Adipocyte (in vitro differentiated cells): ENCODE measurements around the gene ALG9.

Experiments
- DNase-seq: peaks from one replicate; pipeline ENCODE4 v3.0.0-alpha.2; 2015; ENCODE audit warnings: low read depth
- H3K27me3 ChIP-seq: replicated peaks from 2 replicates; pipeline ENCODE4 v1.7.0; 2013; ENCODE audit warnings: mild to moderate bottlenecking, low read length, moderate library complexity; ENCODE audit not compliant: control insufficient read depth, insufficient read depth
- H3K36me3 ChIP-seq: 2 replicates; pipeline ENCODE4 v1.7.0; 2013; ENCODE audit warnings: low read length, mild to moderate bottlenecking, moderate library complexity; ENCODE audit not compliant: control insufficient read depth, insufficient read depth, severe bottlenecking
- H3K4me1 ChIP-seq: 2 replicates; pipeline ENCODE4 v1.7.0; 2013; ENCODE audit warnings: mild to moderate bottlenecking, low read length, moderate library complexity; ENCODE audit not compliant: control insufficient read depth, insufficient read depth
- H3K4me3 ChIP-seq: 2 replicates; pipeline ENCODE4 v1.7.0; 2013; ENCODE audit warnings: mild to moderate bottlenecking, low read length, moderate library complexity
- H3K9ac ChIP-seq: 2 replicates; pipeline ENCODE4 v1.7.0; 2013; ENCODE audit warnings: mild to moderate bottlenecking, low read length, moderate library complexity
- H3K9me3 ChIP-seq: 2 replicates; pipeline ENCODE4 v1.7.0; 2013; ENCODE audit warnings: mild to moderate bottlenecking, low read length, moderate library complexity; ENCODE audit not compliant: control insufficient read depth

ALG9 gene

DNA sequence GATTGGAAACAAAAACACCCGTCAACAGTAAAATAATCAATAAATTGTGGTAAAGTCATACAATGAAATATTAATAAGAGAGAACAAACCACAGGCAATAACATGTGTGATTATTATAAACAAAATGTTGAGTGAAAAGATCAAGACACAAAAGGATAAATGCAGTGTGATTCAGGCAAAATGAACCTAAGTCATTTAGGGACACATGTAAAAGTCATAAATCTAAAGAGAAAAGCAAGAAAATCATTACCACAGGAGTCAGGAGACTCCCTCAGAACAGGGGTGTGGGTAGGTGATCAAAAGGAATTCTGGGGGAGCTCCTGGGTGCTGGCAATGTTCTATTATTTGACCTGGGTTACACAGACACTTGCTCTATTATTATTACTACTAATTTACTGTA, 57.3 kb downstream of the ALG9 start:
- Histone ChIP-seq H3K4me3 (no peak overlapping the region), H3K4me1 (peaks cover 11% of the 10 kb centered on the region), H3K36me3 (peaks cover 36% of the 10 kb centered on the region), H3K9me3 (no peaks in the 10 kb centered on the region), H3K9ac (no peak overlapping the region), H3K27me3 (no peaks in the 10 kb centered on the region)
- no peak for DNase-seq

GRCh38 chr11:111812211-111812610, 59.2 kb downstream of the ALG9 start:
- no peak for DNase-seq
- Histone ChIP-seq H3K9ac (no peak overlapping the region), H3K9me3 (no peaks in the 10 kb centered on the region), H3K36me3 (peaks cover 51% of the 10 kb centered on the region), H3K4me3 (no peak overlapping the region), H3K4me1 (no peaks in the 10 kb centered on the region), H3K27me3 (no peaks in the 10 kb centered on the region)

DNA sequence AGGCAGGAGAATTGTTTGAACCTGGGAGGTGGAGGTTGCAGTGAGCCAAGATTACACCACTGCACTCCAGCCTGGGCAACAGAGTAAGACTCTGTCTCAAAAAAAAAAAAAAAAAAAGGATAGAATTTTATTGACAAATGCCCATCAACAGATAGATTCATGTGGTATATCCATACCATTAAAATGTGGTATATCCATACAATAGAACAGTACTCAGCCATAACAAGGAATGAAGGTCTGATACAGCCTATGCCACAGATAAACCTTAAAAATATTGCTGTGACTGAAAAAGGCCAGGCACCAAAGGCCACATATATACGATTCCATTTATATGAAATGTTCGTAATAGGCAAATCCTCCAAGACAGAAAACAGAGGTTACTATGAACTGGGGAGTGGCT, 59.9 kb downstream of the ALG9 start:
- H3K27me3 ChIP-seq = no peaks in the 10 kb centered on the region
- peaks cover 54% of the 10 kb centered on the region for H3K36me3 ChIP-seq
- no peak overlapping the region for H3K9ac ChIP-seq
- DNase-seq = no peak
- H3K9me3 ChIP-seq = no peaks in the 10 kb centered on the region
- no peak overlapping the region for H3K4me3 ChIP-seq
- H3K4me1 ChIP-seq = no peaks in the 10 kb centered on the region

GRCh38 chr11:111808834-111809233, 62.5 kb downstream of the ALG9 start:
- H3K36me3 ChIP-seq = peaks cover 60% of the 10 kb centered on the region
- H3K9ac ChIP-seq = no peak overlapping the region
- no peaks in the 10 kb centered on the region for H3K4me1 ChIP-seq
- H3K9me3 ChIP-seq = no peaks in the 10 kb centered on the region
- DNase-seq = no peak
- no peak overlapping the region for H3K4me3 ChIP-seq
- H3K27me3 ChIP-seq = no peaks in the 10 kb centered on the region

- Histone ChIP-seq H3K27me3 (no peaks in the 10 kb centered on the region), H3K4me3 (no peak overlapping the region), H3K9me3 (no peaks in the 10 kb centered on the region), H3K9ac (no peak overlapping the region), H3K4me1 (no peaks in the 10 kb centered on the region), H3K36me3 (peaks cover 66% of the 10 kb centered on the region)
- no peak for DNase-seq
Observed at GRCh38 chr11:111808063-111808588, 63.3 kb downstream of the ALG9 start.

- no peaks in the 10 kb centered on the region for H3K27me3 ChIP-seq
- H3K9ac ChIP-seq = no peak overlapping the region
- H3K36me3 ChIP-seq = peaks cover 77% of the 10 kb centered on the region
- no peaks in the 10 kb centered on the region for H3K4me1 ChIP-seq
- no peaks in the 10 kb centered on the region for H3K9me3 ChIP-seq
- no peak for DNase-seq
- no peak overlapping the region for H3K4me3 ChIP-seq
Observed at GRCh38 chr11:111807076-111807475, 64.3 kb downstream of the ALG9 start.

DNA sequence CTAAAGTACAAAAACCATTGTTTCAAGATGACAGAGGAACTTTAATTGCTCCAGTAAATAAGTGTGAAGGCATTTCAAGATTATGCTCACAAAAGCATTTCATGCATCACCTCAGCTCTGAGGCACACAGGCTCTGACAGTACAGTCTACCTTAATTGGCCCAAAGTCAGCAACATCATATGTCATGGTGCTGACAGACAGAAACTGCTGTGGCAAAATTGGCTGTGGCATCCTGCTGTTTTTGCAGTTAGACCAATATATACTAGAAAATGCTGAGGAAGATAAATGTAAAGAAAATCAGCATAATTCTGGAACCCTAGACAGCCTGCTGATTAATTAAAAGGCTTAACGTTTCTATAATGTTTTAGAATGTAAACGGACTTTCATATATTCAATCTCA, 70.2 kb downstream of the ALG9 start:
- DNase-seq = no peak
- no peaks in the 10 kb centered on the region for H3K9me3 ChIP-seq
- H3K4me3 ChIP-seq = no peak overlapping the region
- H3K27me3 ChIP-seq = no peaks in the 10 kb centered on the region
- no peak overlapping the region for H3K9ac ChIP-seq
- H3K36me3 ChIP-seq = peaks cover 64% of the 10 kb centered on the region
- peaks cover 21% of the 10 kb centered on the region for H3K4me1 ChIP-seq

- Histone ChIP-seq H3K9me3 (no peaks in the 10 kb centered on the region), H3K27me3 (no peaks in the 10 kb centered on the region), H3K4me1 (peaks cover 49% of the 10 kb centered on the region), H3K9ac (no peak overlapping the region), H3K36me3 (peaks cover 46% of the 10 kb centered on the region), H3K4me3 (no peak overlapping the region)
- DNase-seq = no peak
Observed at GRCh38 chr11:111798279-111798678, 73.1 kb downstream of the ALG9 start.

DNA sequence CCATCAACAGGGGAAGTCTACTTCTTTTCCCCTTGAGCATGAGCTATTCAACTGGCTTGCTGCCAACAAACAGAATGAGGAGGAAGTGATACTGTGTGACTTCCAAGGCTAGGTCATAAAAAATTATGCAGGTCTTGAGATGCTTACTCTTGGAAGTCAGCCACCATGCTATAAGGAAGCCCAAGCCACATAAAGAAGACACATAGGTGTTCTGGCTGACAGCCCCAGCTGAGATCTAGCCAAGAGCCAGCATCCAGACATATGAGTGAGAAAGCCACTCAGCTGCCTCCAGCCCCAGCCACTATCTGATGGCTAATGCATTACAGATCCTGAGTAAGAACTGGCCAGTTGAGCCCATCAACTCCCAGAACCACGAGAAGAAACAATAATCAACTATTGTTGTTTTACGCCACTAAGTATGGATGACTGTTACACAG, 74.2 kb downstream of the ALG9 start:
- H3K4me1 ChIP-seq = peaks cover 57% of the 10 kb centered on the region
- H3K4me3 ChIP-seq = no peak overlapping the region
- peaks cover 34% of the 10 kb centered on the region for H3K36me3 ChIP-seq
- no peaks in the 10 kb centered on the region for H3K9me3 ChIP-seq
- no peak overlapping the region for H3K9ac ChIP-seq
- DNase-seq = peak; percentile 30
- no peaks in the 10 kb centered on the region for H3K27me3 ChIP-seq

DNA sequence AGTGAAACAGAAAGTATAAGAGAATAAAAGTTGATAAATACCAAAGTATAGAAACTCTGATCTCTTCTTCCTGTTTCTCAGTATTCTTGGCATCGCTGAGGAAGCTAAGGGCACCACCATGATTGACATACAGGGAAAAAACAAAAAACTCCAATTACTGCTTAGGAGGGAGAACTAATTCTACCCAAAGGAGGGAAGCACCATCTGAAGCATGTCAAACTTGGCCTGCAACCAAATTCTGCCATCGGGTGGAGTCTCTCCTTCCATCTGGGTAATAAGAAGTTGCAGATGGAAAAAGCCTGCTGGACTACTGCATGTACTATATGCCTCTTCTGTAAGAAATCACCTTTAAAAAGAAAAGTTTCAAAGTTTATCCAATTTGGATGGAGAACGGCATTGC, 74.7 kb downstream of the ALG9 start:
- Histone ChIP-seq H3K4me1 (peaks cover 57% of the 10 kb centered on the region), H3K27me3 (no peaks in the 10 kb centered on the region), H3K9me3 (no peaks in the 10 kb centered on the region), H3K9ac (peak overlapping the region; percentile 1), H3K36me3 (peaks cover 31% of the 10 kb centered on the region), H3K4me3 (no peak overlapping the region)
- DNase-seq = peak; percentile 63

- Histone ChIP-seq H3K9me3 (no peaks in the 10 kb centered on the region), H3K4me1 (peaks cover 57% of the 10 kb centered on the region), H3K27me3 (no peaks in the 10 kb centered on the region), H3K36me3 (peaks cover 24% of the 10 kb centered on the region), H3K9ac (peak overlapping the region; percentile 35), H3K4me3 (no peak overlapping the region)
- DNase-seq = peak; percentile 43
Observed at GRCh38 chr11:111795334-111795985, 75.9 kb downstream of the ALG9 start.

GRCh38 chr11:111793863-111794262, 77.5 kb downstream of the ALG9 start:
- peak; percentile 89 for DNase-seq
- Histone ChIP-seq H3K9ac (peak overlapping the region; percentile 52), H3K27me3 (no peaks in the 10 kb centered on the region), H3K9me3 (no peaks in the 10 kb centered on the region), H3K4me1 (peaks cover 57% of the 10 kb centered on the region), H3K4me3 (peak overlapping the region; percentile 4), H3K36me3 (peaks cover 26% of the 10 kb centered on the region)
